Ureter (tissue), 1 donor: ENCODE results near the gene NDNF. TPM values are rescaled to one million over a fixed set of nuclear protein-coding genes. Genes with fewer than 3 reads are reported as not detected.

Experiments
- DNase-seq: peaks from one replicate; pipeline ENCODE4 v3.0.0-alpha.2; 2020; ENCODE audit warnings: low spot score
- total RNA-seq: library from RNA; stranded (reverse); gene quantifications from one replicate; pipeline ENCODE4 v1.2.4, GENCODE V29; 2023
- donor health status: DM: yes; HTN: yes; CAD: no.

The NDNF gene, protein sequence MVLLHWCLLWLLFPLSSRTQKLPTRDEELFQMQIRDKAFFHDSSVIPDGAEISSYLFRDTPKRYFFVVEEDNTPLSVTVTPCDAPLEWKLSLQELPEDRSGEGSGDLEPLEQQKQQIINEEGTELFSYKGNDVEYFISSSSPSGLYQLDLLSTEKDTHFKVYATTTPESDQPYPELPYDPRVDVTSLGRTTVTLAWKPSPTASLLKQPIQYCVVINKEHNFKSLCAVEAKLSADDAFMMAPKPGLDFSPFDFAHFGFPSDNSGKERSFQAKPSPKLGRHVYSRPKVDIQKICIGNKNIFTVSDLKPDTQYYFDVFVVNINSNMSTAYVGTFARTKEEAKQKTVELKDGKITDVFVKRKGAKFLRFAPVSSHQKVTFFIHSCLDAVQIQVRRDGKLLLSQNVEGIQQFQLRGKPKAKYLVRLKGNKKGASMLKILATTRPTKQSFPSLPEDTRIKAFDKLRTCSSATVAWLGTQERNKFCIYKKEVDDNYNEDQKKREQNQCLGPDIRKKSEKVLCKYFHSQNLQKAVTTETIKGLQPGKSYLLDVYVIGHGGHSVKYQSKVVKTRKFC
- total RNA-seq: 26.3 TPM

DNA sequence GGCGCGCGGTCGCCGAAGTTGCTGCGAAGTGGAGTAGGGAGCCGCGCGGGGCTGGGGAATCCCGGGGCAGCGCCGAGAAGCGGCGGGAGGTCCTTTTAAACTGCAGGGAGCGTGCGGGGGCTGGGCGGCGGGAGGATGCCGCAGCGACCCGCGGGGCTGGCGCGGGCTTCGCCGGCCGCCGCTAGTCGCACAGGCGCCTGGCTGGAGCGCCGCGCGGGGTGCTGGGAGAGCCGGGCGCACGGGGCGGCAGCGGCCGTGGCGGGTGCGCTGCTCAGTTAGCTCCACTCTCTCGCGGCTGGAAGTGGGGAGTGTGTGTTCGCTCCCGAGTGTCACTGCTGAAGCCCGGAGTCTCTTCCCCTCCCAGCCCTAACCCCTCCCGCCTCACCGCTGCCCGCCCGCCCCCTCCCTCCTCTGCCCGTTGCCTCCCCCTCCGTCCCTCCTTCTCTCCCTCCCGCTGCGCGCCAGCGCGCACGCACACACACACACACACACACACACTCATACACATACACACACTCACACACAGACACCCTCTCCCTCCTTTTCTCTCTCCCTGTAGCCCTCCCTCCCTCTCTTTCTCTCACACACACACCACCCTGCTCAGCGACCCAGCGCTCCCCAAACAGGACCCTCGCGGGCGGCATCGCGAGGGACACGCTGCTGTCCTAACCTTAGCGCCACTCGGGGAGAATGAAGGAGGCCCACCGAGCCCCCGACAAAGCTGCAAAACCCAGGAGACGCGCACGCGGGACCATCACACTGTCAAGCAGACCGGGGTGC, at the start of gene NDNF:
NDNF (minus strand) TSS at position 312 of the 780 bp plus-strand sequence. CDS start 26,698 bp downstream, outside the sequence.
- DNase-seq: peak; percentile 62

DNA sequence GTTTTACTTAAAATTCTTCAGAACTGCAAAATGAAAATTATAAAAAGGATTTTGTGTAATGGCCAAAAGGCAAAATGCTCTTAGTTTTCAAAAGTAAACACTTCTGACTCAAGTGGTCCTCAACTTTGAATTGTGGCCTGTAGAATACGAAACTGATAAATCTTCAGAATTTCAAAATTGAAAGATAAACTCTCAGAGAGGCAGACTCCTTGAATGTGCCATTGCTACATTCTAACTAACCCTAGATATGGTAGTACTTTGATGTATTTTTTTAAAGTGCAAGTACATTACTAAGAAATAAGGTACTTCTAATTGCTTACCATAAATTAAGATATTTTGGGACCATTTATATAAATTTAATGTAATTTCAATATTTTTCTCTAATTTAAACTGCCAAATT, 47.4 kb upstream of the NDNF start:
- DNase-seq: no peak

DNA sequence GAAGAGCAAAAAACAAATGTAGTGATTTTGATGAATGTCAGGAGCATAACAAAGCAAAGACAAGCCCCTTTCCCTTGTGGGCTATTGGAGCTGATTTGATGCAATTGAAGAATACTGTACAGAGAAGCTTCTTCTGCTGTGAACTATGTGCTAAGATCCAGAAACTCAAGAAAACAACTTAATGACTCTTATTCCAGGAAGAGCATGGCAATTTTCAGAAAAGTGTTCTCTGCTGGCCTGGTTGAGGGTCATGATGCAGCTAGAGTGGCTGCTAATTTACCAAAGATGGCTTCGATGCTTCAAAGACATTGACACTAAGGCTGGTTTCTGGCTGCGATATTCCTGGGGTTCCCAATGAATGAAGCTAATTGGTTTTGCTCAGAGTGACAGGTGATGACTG, 46.0 kb upstream of the NDNF start:
- DNase-seq: no peak

DNA sequence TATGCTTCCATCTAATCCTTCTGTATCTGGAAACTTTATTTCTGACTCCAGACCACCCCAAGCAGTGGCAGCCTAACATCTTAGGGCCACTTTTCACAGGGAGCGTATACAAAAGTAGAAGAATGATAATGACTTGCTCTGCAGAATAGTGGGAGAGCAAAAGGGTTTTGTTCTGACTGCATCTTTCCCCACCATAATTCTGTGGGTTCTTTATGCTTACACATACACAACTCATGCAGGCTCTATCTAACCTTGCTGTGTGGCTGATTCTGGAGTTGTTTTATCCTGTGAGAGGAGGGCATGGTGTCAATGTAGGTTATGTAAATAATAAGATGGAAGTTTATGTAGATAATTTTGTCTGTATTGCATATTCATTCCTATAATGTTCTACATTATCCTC, 42.4 kb upstream of the NDNF start:
- DNase-seq: no peak

DNA sequence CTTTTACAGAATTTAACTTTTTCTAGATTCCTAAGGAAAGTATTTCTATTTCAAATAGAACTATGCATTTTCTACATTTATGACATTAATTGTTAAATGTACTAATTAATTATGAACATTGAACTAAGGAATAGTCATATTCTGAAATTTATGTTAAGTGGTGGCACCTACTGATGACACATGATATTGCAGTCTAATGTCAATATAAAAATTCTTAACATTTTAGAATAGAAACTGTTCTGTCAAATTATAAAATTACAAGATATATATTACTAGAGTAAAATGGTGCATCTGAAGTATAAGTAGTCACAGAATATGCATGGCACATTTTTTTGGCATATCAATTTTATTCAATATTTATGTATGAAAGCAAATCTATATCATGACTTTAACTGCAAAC, 40.2 kb upstream of the NDNF start:
- no peak for DNase-seq

DNA sequence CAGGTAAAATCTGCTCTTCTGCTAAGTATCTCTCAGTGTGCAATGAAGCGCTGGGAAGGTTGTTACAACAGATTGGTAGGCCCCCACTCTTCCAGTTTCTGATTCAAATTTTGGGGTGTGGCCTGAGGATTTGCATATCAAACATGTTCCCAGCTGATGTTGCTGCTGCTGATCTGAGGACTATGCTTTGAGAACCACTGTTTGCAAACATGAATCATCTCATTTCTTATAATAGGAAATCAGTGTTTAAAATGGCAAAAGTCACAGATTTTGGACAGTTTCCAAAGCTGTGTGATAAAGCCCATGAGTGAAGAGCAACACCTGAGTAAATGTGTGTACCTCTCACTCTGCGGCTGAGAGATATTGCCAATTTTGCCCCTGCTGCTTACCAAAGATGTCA, 36.2 kb upstream of the NDNF start:
- no peak for DNase-seq

DNA sequence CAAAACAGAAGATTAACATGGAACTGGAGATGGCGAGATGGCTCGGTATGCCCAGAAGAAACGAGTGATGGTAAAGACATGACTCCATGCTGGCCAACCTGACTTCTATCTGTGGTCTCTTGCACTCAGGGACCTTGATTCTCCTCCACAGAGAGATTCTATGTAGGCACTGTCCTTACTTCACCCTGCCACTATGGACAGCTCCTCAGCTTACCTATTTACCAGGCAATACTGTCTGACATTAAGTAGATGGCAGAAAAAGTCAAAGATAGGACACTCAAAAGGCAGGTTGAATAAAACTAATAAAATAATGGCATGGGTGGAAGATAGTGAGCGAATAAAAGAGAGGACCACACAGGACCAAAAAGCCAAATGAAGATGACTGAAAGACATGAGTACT, 35.2 kb upstream of the NDNF start:
- no peak for DNase-seq

DNA sequence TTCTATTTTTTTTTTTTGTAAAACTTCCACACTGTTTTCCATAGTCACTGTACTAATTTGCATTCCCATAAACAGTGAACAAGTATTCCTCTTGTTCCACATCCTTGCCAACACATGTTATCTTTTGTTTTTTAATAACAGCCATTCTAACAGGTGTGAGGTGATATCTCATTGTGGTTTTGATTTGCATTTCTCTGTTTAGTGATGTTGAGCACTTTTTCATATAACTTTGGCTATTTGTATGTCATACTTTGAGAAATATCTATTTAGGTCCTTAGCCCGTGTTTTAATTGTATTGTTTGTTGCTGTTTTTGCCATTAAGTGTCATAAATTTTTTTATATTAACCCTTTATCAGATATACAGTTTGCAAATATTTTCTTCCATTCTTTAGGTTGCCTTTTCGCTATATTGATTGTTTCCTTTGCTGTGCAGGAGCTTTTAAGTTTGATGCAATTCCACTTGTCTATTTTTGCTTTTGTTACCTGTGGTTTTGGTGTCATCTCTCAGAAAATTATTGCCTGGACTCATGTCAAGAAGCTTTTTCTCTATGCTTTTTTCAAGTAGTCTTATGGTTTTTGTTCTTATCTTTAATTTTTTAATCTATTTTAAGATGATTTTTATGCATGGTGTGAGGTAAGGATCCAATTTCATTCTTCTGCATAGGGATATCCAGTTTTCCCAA, 27.9 kb upstream of the NDNF start:
- no peak for DNase-seq

DNA sequence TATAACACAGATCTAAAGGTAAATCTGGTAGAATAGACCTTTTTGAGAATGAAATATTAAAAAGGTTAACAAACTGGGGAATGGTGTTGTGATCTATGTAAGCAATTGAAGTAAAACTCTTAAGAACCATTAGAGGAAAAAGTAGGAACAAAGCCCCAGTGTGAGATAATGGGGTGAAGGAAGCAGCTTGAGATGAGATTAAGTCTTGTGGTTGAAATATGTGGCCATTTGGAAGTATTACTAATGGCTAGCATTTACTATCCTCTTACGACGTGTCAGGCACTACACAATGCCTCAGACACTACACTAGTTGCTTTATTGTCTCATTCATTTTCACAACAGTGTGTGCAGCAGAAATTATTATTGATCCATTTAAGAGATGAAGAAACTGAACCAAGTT, 25.9 kb upstream of the NDNF start:
- no peak for DNase-seq

DNA sequence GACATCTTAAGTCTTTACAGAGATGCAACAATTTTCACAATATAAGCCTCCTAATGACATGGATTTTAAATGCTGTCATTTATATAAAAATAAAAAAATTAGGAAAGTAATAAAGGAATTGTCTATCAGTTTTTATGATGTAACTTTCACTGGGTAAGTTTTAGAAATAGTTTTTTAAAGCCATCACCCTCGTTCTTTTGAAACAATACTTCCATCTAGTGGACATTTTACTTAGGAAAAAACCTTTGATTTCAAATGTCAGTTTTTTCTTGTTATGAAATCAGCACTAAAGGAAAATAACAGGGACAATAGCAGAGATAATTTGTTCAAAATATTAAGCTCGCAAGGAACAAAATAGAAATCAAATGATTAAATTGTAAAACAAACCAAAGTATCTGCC, 24.3 kb upstream of the NDNF start:
- DNase-seq: no peak

DNA sequence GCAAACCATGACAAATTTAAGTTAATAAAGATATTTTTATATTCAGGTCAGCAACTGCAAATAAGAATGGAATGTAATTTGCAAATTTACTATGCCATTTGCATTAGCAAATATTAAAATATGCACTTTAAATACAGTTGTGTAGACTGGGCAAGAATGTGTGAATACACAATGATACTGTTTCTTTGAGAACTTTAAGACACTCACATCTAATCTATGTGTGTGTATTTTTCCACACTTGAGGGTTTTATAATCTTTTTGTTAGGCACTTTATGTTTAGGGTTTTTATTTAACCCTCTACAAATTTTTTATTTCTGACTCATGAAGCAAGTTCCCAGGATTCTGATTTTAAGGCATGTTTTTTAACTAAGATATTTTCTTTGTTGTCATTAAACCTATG, 23.9 kb upstream of the NDNF start:
- DNase-seq: no peak

DNA sequence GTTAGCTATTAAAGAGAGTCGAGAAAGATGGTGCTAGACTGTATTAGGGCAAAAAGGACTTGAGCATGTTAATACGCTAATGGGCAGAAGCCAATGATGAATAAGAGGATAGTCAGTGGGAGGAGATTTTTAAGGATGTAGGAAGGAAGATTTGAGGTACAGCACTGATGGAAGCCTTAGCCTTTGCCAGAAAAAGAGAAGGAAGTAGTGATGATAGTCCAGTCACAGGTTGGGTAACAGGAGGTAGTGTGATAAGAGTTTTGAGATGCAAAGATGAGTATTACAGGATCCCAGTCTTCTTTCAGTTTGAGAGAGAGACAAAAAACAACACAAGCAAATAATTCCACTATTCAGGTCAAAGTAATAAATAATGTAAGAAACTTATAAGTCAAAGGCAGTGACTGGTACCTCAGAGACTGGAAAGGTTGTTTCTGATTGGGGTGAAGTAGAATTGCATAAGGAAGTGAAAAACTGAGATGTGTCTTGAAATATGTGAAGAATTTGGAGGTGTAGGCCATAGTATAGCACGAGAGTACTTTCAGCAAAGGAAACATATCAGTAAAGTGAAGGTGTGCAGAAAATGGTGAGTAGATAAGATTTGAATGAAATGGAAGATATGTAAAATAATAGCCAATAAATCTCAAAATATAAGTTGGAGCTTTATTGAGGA, 22.1 kb upstream of the NDNF start:
- no peak for DNase-seq

DNA sequence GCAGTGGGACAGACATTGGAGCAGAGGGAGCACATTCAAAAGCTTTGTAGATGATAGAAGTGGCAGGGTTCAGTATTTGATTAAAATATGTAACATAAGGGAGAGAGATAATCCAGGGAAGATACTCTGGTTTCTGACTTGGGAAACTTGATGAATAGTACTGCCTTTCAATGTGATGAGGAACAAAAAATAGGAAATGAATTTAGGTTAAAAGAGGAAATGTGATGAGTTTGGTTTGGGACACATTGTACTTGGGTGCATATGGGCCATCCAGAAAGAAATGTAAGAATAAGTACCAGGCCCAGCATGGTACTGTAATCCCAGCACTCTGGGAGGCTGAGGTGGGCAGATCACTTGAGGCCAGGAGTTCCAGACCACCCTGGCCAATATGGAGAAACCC, 20.9 kb upstream of the NDNF start:
- no peak for DNase-seq

DNA sequence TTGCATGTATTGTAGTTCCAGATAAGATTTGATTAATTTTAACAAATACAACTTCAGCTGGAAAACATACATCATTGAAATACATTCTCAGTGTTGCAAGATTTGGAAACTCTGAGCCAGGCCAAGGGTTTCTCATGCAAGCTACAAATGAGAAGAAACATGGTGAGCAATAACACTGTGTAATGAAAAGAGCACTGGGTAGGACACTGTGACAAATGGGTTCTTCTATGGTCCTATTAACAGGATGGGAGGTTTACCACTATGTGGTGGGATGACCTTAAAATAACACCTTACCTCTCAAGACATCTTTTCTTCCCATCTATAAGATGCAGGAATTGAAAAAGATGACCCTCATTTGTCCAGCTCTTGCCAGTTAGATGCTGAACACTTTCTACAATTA, 19.6 kb upstream of the NDNF start:
- DNase-seq: no peak

DNA sequence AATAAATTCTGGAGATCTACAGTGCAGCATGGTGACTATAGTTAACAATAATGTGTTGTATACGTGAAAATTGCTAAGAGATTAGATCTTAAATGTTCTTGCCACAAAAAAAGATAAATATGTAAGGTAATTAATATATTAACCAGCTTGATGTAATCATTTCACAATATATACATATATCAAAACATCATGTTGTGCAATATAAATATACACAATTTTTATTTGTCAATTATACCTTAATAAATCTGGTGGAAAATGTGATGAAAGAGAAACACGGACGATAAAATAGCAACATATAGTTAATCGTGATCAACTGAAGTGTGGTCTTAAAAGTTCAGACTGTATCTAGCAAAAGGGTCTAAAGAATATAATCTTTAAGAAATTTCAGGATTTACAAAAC, 16.5 kb upstream of the NDNF start:
- no peak for DNase-seq

DNA sequence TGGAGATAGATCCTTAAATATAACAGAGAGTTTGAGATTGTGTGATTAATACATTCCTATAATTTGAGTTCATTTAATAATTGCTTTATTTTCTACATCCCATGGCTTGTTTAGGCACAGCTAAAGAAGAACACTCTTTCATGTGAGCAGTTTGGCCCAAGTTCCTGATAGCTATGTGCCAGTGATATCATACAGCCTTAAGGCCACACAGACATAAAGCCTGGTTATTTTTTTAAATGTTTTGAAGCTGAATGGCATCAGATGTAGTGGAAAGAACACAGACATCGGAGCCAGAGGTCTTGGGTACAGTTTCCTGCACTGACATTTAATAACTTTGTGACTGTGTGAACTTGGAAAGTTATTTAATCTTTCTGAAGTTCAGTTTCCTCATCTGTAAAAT, 7.0 kb upstream of the NDNF start:
- DNase-seq: no peak

DNA sequence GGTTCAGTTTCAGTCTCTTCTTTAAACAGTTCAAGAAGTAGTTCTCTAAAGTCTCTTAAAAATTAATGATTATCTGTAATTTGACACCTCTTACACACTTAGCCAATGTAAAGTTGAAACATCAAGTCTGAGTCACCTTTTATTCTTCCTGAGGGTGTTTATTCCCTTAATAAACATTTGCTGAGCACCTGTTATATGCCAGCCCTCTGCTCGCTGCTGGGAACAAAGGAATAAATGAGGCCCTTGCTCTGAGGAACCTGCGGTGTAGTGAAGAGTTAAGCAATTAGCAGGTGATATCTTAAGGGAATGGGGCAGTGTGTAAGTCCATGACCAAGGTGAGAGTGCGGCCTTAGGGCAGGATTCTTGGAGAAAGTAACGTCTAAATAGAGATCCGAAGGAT, 5.2 kb upstream of the NDNF start:
- DNase-seq: no peak

DNA sequence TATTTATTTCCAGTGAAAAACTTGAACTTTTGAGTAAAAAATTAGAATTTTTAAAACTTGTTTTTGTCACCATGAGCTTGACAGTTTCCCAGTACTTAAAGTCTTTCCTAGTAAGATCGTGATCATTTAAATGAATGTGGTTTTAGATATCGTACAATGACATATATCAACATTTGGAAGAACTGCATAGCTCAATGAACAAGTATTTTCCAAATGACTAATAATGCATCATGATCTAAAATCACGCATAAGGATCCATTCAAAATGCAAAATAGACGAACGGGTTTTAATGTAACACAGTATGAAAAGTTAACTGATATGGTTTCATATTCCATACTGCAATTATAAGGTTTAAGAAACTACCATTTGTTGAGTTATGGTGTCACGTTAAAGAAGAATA, 4.1 kb upstream of the NDNF start:
- no peak for DNase-seq

DNA sequence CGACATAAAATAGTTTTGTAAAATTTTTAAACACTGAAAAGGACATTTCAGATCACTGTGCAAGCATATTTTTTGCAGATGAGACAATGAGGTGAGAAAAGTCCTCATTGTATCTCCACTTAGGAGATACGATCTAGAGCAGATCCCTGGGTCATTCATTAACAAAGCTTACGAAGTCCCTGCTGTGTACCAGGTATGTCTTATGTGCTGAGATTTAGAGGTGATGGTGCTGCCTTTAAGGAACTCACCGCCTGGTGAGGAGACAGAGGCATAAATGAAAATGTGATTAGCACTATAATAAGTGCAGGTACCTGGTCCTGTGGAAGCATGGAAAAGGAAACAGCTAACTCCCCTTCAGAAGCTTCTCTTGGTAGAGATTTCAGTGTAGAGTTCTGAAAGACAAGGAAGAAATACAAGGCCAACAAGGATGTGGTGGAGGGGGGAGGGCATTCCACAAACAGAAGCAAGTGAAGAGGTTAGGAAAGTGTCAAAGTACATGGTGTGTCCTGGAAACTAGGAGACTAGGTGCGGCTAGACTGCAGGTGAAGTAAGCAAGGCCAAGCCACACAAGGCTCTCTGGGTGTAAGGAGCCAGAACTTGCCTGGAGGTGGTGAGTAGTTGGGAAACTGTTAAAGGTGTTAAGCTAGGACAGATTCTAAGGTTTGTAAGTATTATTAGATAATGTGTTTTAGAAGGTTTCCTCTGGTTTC, 1.5 kb upstream of the NDNF start:
- no peak for DNase-seq

DNA sequence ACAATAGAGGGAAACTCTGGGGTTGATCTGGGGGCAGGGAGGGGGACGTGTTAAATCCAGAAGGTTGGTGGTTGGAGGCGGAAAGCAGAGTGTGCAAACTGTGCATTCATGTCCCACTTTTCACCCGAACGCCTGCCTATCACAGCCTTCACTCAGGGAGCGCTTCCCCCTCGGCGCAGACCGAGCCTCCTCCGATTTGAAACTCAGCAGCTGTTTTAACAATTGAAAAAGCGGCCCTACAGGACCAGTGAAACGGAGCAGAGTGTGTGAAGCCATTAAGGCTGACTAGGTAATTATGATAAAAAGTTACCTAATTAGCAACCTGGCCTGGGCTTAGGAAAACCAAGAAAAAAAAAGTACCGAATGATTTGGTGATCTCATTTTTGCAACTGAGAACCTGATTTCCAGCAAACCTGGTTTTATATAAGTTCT, 685 bp upstream of the NDNF start:
- no peak for DNase-seq

DNA sequence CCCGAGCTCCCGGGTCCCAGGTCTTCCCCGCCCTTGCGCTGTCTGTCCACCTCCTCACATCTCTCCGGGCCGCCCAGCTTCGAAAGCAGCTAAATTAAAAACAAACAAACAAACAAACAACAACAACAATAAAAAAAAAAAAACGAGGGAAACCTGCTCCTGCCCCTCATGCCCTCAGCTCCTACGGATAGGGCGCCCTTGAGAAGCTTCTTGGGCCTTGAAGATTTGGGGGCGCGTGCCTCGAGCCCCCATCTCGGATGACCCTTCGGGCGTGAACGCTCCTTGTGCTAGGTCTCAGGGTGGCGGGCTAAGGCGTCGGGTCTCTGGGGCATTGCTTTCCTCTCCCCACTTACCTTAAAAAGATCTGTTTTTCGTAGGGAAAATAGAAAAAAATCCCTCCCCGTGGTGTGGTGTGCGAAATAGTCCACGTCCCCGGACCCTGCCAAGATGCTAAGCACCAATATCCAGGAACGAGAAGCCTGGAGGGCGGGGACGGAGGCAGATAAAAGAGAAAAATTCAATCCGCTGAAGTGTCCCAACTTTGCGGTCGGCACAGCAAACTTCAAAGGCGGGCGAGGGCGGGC, 603 bp downstream of the NDNF start:
- peak; percentile 44 for DNase-seq
